Esophagus muscularis mucosa (tissue), 4 donors: ENCODE results near the gene MRE11.

Experiments used
- CTCF ChIP-seq, 3 experiments: fragments of 200-600 bp in 2 of 3; fragments of 450-650 bp in 1 of 3; sonication (generic) in 2 of 3; IDR thresholded peaks; one replicate each; pipeline ENCODE4 v1.5.1; 2017 to 2019; ENCODE audit warnings: antibody characterized with exemption in 3 of 3, mild to moderate bottlenecking in 2 of 3, moderate library complexity in 1 of 3
- EP300 ChIP-seq: sonication (generic); formaldehyde crosslinking; IDR thresholded peaks from one replicate; pipeline ENCODE4 v1.6.1; 2017; ENCODE audit warnings: antibody characterized with exemption
- POLR2A ChIP-seq: fragments of 450-650 bp; IDR thresholded peaks from one replicate; pipeline ENCODE4 v1.6.1; 2017; ENCODE audit warnings: antibody characterized with exemption, moderate library complexity, mild to moderate bottlenecking, low read depth
- POLR2AphosphoS5 ChIP-seq, 2 donors: sonication (generic); formaldehyde crosslinking; IDR thresholded peaks; one replicate each; pipeline ENCODE4 v1.6.1; 2017; ENCODE audit warnings: antibody characterized with exemption in 2 of 2

- TF ChIP-seq CTCF (IDR thresholded peaks at IDR 0.05), result no peak
- no peak for TF ChIP-seq POLR2AphosphoS5 (IDR thresholded peaks at IDR 0.05)
- no peak for TF ChIP-seq POLR2A
- no peak for TF ChIP-seq EP300
These were observed 69.0 kb downstream of the MRE11 start for GRCh38 chr11:94424662-94425061.
